ENCODE measurements around the gene COL6A1.

The COL6A1 gene

DNA sequence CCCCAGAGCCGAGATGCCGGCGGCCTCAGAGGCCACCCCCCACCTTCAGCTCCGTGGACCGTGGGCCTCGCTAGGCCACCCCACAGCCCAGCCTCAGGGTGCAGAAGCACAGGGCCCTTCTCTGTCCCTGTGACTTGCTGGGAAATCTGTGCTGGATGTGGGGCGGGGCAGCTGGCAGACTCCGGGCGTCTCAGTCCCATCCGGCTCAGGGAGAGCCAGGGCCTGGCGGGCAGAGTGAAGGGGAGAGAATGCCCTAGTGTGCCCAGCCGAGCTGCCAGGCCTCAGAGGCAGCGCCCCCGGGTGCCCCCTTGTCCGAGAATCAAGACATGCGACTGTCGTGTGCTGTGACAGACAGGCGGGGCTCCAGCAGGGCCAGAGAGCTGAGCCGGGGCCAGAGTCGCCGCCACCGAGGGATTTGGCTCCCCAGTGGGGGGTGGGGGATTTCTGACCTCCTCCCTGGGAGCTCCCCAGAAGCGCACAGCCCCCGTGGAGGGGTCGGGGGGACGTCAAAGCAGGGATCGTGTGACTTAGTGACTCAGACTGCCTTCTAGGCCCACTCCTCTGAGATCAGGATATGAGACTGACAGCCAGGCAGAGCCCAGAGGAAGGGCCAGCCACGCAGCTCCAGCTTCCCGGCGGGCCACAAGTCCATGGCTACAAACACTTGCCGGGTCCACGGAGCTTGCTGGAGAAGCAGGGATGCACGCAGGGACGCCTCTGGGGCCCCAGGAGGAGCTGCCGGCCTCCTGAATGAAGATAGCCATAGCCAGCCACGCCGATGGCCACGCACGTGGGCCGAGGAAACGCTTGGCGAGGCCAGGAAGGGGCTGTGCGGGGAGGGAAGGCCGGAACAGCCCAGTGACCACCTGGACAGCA lies 11.9 kb downstream of the COL6A1 start:
- no peak for DNase-seq (ENCODE audit: low read depth in 2 of 2, low spot score in 1 of 2)

DNA sequence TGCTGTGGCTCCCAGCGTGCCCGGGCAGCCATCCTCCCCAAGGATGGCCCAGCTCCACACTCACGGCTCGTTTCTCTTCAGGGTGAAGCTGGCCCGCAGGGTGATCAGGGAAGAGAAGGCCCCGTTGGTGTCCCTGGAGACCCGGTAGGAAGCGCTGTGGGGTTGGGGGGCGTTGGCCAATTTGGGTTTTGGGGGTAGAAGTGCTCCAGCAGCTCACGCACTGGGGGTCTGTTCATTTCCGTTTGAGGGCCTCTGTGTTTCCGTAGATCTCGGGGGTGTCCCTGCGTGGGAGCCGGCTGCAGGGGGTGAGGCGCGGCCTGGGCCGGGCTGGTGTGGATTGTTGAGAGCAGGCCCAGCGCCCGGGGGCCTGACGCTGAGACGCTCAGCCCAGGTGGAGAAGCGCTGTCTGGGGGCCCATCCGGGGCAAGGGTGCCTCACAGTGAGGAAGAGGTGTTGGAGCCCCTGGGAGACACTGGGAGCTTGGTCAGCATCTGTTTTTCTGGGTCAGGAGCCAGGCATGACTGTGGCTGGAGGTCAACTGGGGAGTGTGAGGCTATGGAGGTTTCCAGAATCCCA lies 12.6 kb downstream of the COL6A1 start:
- no peak for DNase-seq (ENCODE audit: low read depth in 2 of 2, low spot score in 1 of 2)

GRCh38 chr21:45994759-45995685 lies 13.5 kb downstream of the COL6A1 start:
- no peak for DNase-seq (ENCODE audit: low read depth in 2 of 2, low spot score in 1 of 2)

GRCh38 chr21:45995686-45996179 lies 14.2 kb downstream of the COL6A1 start:
- DNase-seq (ENCODE audit: low read depth in 2 of 2, low spot score in 1 of 2), result no peak

GRCh38 chr21:45996311-45997204 lies 15.0 kb downstream of the COL6A1 start:
- no peak for DNase-seq (ENCODE audit: low read depth in 2 of 2, low spot score in 1 of 2)

DNA sequence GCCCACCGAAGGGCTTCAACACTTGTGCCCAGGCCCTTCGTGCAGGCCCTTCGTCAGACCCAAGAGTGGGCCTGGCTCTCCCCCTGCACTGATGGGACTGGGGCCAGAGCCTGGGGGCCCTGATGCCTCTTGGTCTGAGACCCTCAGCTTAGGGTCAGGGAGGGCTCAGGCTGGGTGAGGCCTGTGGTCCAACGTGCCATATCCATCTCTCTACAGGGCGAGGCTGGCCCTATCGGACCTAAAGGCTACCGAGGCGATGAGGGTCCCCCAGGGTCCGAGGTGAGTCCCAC lies 15.6 kb downstream of the COL6A1 start:
- no peak for DNase-seq (ENCODE audit: low read depth in 2 of 2, low spot score in 1 of 2)

DNA sequence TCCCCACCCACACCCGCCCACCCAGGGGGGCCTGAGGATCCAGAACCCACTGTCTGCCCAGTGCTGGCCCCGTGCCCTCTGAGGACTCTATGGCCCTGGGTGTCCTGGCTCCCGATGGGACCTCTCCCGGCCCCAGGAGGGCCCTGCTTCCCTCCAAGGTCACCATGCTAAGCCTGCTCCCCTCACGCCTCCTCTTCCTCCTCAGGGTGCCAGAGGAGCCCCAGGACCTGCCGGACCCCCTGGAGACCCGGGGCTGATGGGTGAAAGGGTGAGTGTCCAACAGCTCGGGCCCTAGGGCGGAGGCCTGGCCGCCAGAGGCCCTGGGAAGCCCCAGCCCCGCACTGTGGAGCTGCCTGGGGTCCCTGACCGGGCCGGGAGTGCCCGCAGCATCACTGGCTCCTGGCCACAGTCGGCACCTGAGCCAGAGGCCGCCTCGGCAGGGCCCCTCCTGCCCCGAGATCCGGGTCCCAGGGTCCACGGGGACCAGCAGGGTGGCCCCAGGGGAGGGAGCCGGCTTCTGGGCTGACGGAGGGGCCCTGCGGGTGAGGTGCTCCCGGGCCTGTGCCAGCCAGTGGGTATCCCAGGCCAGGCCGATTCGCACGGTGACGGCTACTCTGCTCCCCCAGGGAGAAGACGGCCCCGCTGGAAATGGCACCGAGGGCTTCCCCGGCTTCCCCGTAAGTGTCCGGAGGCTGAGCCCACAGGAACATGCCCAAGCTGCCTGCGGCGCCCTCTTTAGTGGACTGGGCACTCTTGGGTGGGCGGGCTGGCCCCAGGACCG lies 16.1 kb downstream of the COL6A1 start:
- no peak for DNase-seq (ENCODE audit: low read depth in 2 of 2, low spot score in 1 of 2)

DNA sequence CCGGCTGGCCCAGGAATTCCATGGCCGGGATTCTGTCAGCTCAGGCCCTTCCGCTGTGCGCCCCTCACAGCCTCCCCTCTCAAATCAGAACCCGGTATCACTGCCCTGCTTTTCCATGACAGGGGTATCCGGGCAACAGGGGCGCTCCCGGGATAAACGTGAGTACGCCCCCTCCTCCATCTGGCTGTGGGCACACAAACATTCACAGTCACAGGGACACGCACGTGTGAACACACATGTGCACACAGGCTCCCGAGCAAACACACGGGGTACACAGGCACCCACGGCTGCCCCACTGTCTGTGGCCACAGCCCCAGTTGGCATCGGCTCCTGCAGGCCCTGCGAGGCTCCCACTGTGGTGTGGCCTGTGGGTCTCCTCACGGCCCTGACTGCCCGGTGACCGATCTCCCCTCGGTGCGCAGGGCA lies 16.7 kb downstream of the COL6A1 start:
- no peak for DNase-seq (ENCODE audit: low read depth in 2 of 2, low spot score in 1 of 2)

GRCh38 chr21:45998871-45999580 lies 17.5 kb downstream of the COL6A1 start:
- no peak for DNase-seq (ENCODE audit: low read depth in 2 of 2, low spot score in 1 of 2)

DNA sequence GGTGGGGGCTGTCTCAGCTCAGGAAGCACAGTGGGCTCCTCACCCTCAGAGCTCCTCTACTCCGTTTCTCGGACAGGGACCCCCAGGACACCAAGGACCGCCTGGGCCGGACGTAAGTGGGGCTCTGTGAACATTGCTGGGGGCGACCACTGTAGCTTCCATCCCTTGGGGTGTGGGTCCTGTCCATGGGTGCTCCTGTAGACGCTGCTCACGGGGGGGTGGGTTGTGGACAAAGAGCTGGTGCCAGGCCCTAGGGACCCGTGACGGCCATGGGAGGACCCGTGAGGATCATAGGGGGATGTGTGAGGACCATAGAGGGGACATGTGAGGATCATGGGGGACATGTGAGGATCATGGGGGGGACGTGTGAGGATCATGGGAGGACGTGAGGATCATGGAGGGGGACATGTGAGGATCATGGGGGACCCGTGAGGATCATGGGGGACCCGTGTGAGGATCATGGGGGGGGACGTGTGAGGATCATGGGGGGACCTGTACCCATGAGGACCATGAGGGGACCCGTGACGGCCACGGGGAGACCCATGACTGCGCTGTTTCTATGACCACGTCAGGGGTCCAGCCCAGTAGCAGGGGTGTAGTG lies 18.1 kb downstream of the COL6A1 start:
- DNase-seq (ENCODE audit: low read depth in 2 of 2, low spot score in 1 of 2), result no peak

DNA sequence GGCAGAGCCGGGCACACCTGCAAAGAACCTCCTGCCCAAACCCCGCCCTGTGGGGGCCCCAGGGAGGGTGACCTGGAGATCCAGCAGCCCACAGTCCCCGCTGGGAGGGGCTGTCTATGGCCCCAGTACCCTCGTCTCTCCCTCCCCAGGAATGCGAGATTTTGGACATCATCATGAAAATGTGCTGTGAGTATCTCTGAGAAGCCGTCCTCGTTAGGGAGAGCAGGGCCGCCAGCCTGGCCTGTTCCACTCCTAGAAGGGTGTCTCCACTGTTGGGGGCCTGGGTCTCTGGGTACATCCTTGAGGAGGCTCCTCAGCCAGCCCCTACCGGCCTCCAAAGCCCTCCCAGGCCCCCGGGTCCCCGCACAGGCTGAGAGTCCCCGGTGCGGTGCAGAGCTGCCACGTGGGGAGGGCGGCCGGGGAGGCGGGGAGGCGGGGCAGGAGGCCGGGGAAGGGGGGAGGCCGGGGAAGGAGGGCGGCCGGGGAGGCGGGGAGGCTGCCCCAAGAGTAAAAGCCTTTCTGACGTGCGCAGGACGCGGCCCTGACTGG lies 18.7 kb downstream of the COL6A1 start:
- no peak for DNase-seq (ENCODE audit: low read depth in 2 of 2, low spot score in 1 of 2)

DNA sequence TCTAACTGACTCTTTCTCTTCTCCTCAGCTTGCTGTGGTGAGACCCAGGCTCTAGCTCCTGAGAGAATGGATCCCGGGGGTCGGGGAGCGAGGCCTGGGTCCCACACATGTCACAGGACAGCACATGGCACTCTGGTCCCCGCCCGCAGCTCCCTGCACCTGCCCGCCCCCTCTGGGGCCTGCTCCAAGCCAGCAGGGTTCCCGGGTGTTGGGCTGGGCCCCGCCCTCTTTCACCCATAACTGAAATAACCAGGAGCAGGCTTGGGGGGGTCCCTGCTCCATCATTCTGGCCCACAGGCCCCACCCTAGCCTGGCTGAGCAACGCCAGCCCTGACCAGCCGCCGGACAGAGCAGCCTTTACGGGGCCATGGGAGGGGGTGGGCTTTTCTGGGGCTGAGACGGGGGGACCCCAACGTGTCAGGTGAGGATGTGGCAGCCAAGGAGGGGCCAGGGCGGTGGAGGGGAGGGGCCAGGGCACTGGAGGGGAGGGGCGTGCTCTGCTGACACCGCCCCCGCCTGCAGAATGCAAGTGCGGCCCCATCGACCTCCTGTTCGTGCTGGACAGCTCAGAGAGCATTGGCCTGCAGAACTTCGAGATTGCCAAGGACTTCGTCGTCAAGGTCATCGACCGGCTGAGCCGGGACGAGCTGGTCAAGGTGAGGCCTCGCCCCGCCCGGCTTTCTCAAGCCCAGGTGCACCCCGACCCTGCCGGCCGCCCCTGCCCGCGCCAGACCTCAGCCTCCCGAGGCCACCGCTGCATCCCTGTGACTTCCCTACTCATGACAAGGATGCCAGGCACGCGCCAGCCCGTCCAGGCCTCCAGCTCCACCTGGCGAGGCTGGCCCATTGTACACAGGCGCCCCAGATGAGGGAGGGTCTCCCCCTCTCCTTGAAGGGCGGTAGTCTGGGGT lies 19.4 kb downstream of the COL6A1 start:
- DNase-seq (ENCODE audit: low read depth in 2 of 2, low spot score in 1 of 2), result no peak

DNA sequence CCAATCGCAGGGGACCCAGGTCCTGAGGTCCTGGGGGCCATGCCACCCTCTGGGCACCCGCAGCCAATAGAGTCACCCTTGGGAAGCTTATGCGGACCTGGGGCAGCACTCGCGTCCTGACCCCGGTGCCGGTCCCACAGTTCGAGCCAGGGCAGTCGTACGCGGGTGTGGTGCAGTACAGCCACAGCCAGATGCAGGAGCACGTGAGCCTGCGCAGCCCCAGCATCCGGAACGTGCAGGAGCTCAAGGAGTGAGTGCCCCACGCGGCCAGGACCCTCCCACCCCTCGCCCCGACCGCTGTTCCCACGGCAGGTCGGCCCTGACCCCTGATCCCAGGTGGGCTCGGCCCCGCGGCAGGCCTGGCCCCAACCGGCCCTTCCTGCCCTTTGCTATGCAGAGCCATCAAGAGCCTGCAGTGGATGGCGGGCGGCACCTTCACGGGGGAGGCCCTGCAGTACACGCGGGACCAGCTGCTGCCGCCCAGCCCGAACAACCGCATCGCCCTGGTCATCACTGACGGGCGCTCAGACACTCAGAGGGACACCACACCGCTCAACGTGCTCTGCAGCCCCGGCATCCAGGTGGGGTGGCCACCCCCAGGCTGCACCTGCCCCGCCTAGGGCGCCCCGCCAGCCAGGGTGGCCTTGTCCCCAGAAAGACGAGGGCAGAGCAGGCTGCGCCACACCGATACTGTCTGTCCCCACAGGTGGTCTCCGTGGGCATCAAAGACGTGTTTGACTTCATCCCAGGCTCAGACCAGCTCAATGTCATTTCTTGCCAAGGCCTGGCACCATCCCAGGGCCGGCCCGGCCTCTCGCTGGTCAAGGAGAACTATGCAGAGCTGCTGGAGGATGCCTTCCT lies 20.5 kb downstream of the COL6A1 start:
- no peak for DNase-seq (ENCODE audit: low read depth in 2 of 2, low spot score in 1 of 2)

- DNase-seq (ENCODE audit: low read depth in 2 of 2, low spot score in 1 of 2), result no peak
Observed at GRCh38 chr21:46002841-46003574, 21.4 kb downstream of the COL6A1 start.

DNA sequence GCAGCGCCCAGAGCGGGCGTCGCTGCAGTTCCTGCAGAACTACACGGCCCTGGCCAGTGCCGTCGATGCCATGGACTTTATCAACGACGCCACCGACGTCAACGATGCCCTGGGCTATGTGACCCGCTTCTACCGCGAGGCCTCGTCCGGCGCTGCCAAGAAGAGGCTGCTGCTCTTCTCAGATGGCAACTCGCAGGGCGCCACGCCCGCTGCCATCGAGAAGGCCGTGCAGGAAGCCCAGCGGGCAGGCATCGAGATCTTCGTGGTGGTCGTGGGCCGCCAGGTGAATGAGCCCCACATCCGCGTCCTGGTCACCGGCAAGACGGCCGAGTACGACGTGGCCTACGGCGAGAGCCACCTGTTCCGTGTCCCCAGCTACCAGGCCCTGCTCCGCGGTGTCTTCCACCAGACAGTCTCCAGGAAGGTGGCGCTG lies 22.0 kb downstream of the COL6A1 start:
- no peak for DNase-seq (ENCODE audit: low read depth in 2 of 2, low spot score in 1 of 2)
